H4 (cell line): ENCODE measurements around the gene DUSP23. TPM values are rescaled to one million over a fixed set of nuclear protein-coding genes. Genes with fewer than 3 reads are reported as not detected.

Source experiments
- DNase-seq: peaks from one replicate; pipeline ENCODE4 v3.0.0-alpha.2; 2015; ENCODE audit warnings: low spot score
- total RNA-seq: library from RNA; depleted of rRNA; stranded (reverse); fragments of >200 nt; shearing (Covaris generic); gene quantifications from 2 replicates; pipeline ENCODE4 v1.2.3, GENCODE V29; 2014; rRNA removed

Gene DUSP23
- total RNA-seq = 11.0 and 14.8 TPM in 2 replicates

- DNase-seq = peak; percentile 92
Observed at GRCh38 chr1:159780583-159781582, at the start of gene DUSP23. Gene DUSP23, plus strand, starts transcription at chr1:159780962. Its CDS starts 139 bp downstream, at chr1:159781101.

- no peak for DNase-seq
Observed at GRCh38 chr1:159737238-159737916, 43.4 kb upstream of the DUSP23 start.

GRCh38 chr1:159743651-159744410 is 36.9 kb upstream of the DUSP23 start:
- DNase-seq = no peak

- no peak for DNase-seq
Observed at GRCh38 chr1:159746666-159747065, 34.1 kb upstream of the DUSP23 start.

GRCh38 chr1:159748370-159748769 is 32.4 kb upstream of the DUSP23 start:
- no peak for DNase-seq

GRCh38 chr1:159749630-159750029 is 31.1 kb upstream of the DUSP23 start:
- no peak for DNase-seq

- DNase-seq = no peak
Observed at GRCh38 chr1:159750621-159751020, 30.1 kb upstream of the DUSP23 start.

- DNase-seq = no peak
Observed at GRCh38 chr1:159751031-159751430, 29.7 kb upstream of the DUSP23 start.

- peak; percentile 34 for DNase-seq
Observed at GRCh38 chr1:159752135-159752580, 28.6 kb upstream of the DUSP23 start.

GRCh38 chr1:159753386-159753785 is 27.4 kb upstream of the DUSP23 start:
- no peak for DNase-seq

GRCh38 chr1:159755451-159756007 is 25.2 kb upstream of the DUSP23 start:
- DNase-seq = no peak

- no peak for DNase-seq
Observed at GRCh38 chr1:159756397-159756796, 24.4 kb upstream of the DUSP23 start.

- no peak for DNase-seq
Observed at GRCh38 chr1:159763686-159764085, 17.1 kb upstream of the DUSP23 start.

- DNase-seq = no peak
Observed at GRCh38 chr1:159765806-159766205, 15.0 kb upstream of the DUSP23 start.

GRCh38 chr1:159771127-159771895 is 9.5 kb upstream of the DUSP23 start:
- DNase-seq = no peak

GRCh38 chr1:159774465-159774864 is 6.3 kb upstream of the DUSP23 start:
- DNase-seq = no peak

GRCh38 chr1:159775716-159776115 is 5.0 kb upstream of the DUSP23 start:
- no peak for DNase-seq

- no peak for DNase-seq
Observed at GRCh38 chr1:159778266-159778665, 2.5 kb upstream of the DUSP23 start.

GRCh38 chr1:159779403-159779851 is 1.3 kb upstream of the DUSP23 start:
- DNase-seq = peak; percentile 38

- DNase-seq = no peak
Observed at GRCh38 chr1:159781992-159782391, 1.2 kb downstream of the DUSP23 start.

- DNase-seq = no peak
Observed at GRCh38 chr1:159783724-159784123, 3.0 kb downstream of the DUSP23 start.
